ENCODE data around the gene LTBP4.

The LTBP4 gene

GRCh38 chr19:40604171-40604646, 3.0 kb downstream of the LTBP4 start (continued):
- TF ChIP-seq REST (tag by site-specific recombination; IDR thresholded peaks at IDR 0.05) = no peak
- peak; percentile 59; the same call in 1 of the 2 replicates for TF ChIP-seq OVOL3 (tag by site-specific recombination; IDR thresholded peaks at IDR 0.05)
- no peak for TF ChIP-seq ZNF174 (tag by site-specific recombination; IDR thresholded peaks at IDR 0.05)
- peak; percentile 25; the same call in 1 of the 2 replicates for TF ChIP-seq ZNF561 (tag by site-specific recombination; IDR thresholded peaks at IDR 0.05; ENCODE audit: borderline replicate concordance)
- peak; percentile 28; the same call in 1 of the 2 replicates for TF ChIP-seq ZNF423 (tag by site-specific recombination; IDR thresholded peaks at IDR 0.05)
- peak; percentile 19; the same call in 1 of the 2 replicates for TF ChIP-seq ZNF24 (tag by site-specific recombination; IDR thresholded peaks at IDR 0.05)
- peak; percentile 43 for TF ChIP-seq ZNF449 (tag by site-specific recombination; IDR thresholded peaks at IDR 0.05)
- peak; percentile 95 for TF ChIP-seq ZNF341 (tag by site-specific recombination; IDR thresholded peaks at IDR 0.05; ENCODE audit: low read depth)
- no peak for TF ChIP-seq ZNF624 (tag by site-specific recombination; IDR thresholded peaks at IDR 0.05)
- no peak for TF ChIP-seq ZNF214 (tag by site-specific recombination; IDR thresholded peaks at IDR 0.05; ENCODE audit: borderline replicate concordance)
- 0 out of 2 replicates have a peak, but pooled peaks have one; percentile 10 for TF ChIP-seq ZNF416 (tag by site-specific recombination; IDR thresholded peaks at IDR 0.05)
- no peak for TF ChIP-seq ZNF146 (tag by site-specific recombination; IDR thresholded peaks at IDR 0.05)
- peak; percentile 93 for TF ChIP-seq ZNF280D (tag by site-specific recombination; IDR thresholded peaks at IDR 0.05)
- peak; percentile 95 for TF ChIP-seq SP3 (tag by site-specific recombination; IDR thresholded peaks at IDR 0.05)
- TF ChIP-seq KLF17 (tag by site-specific recombination; IDR thresholded peaks at IDR 0.05) = peak; percentile 78
- TF ChIP-seq BCL11B (tag by site-specific recombination; IDR thresholded peaks at IDR 0.05; ENCODE audit: low read depth) = peak; percentile 85; the same call in 1 of the 2 replicates
- 0 out of 2 replicates have a peak, but pooled peaks have one; percentile 45 for TF ChIP-seq ZNF843 (tag by site-specific recombination; IDR thresholded peaks at IDR 0.05)
- no peak; the same call in 1 of the 2 replicates for TF ChIP-seq ZNF777 (tag by site-specific recombination; IDR thresholded peaks at IDR 0.05; ENCODE audit: borderline replicate concordance)
